Measurements from ENCODE around the gene NRCAM. TPM values are rescaled to one million over a fixed set of nuclear protein-coding genes. Genes with fewer than 3 reads are reported as not detected.

NRCAM gene
- total and polyA plus RNA-seq, 7 donors = 1.3 to 3.9 (median 1.8) TPM; not detected in 2

- Histone ChIP-seq H3K4me3 (no peak overlapping the region), H3K36me3 (no peaks in the 10 kb centered on the region), H3K4me1 (no peaks in the 10 kb centered on the region), H3K9me3 (no peaks in the 10 kb centered on the region), H3K27me3 (no peaks in the 10 kb centered on the region), H3K27ac (no peak overlapping the region)
- no peak for TF ChIP-seq POLR2A (IDR thresholded peaks at IDR 0.05)
- intact Hi-C loops (cut with DNase I) = no loop called here
- 51 to 53% methylated on average over 2 of the region's 2 CpGs for WGBS, 2 donors
- no peak for DNase-seq
Measured at GRCh38 chr7:108310351-108310750, 145.9 kb downstream of the NRCAM start.

- no peaks in the 10 kb centered on the region for H3K36me3 ChIP-seq
- 74 to 81% methylated on average over 2 of the region's 2 CpGs for WGBS, 2 donors
- no peaks in the 10 kb centered on the region for H3K9me3 ChIP-seq
- TF ChIP-seq EP300 (IDR thresholded peaks at IDR 0.05) = no peak
- TF ChIP-seq POLR2AphosphoS5 (IDR thresholded peaks at IDR 0.05) = peak in 1 of 4 donors; percentile 50
- no peak overlapping the region for H3K27ac ChIP-seq
- H3K4me3 ChIP-seq = no peak overlapping the region
- H3K27me3 ChIP-seq = no peaks in the 10 kb centered on the region
- H3K4me1 ChIP-seq = no peaks in the 10 kb centered on the region
- DNase-seq = no peak
- intact Hi-C loops (cut with DNase I) = no loop called here
Measured at GRCh38 chr7:108308903-108309302, 147.3 kb downstream of the NRCAM start.

- WGBS, 2 donors = 90 to 91% methylated on average over 3 of the region's 3 CpGs
- Histone ChIP-seq H3K9me3 (no peaks in the 10 kb centered on the region), H3K36me3 (no peaks in the 10 kb centered on the region), H3K4me1 (no peaks in the 10 kb centered on the region), H3K4me3 (no peak overlapping the region), H3K27ac (no peak overlapping the region), H3K27me3 (no peaks in the 10 kb centered on the region)
- no peak for DNase-seq
- intact Hi-C loops (cut with DNase I) = no loop called here
- TF ChIP-seq POLR2A (IDR thresholded peaks at IDR 0.05) = no peak
- TF ChIP-seq EP300 (IDR thresholded peaks at IDR 0.05) = no peak
- no peak for TF ChIP-seq CTCF (IDR thresholded peaks at IDR 0.05)
Measured at GRCh38 chr7:108308276-108308675, 148.0 kb downstream of the NRCAM start.

- TF ChIP-seq CTCF (IDR thresholded peaks at IDR 0.05) (no peak), POLR2AphosphoS5 (IDR thresholded peaks at IDR 0.05) (no peak), POLR2A (IDR thresholded peaks at IDR 0.05) (no peak), EP300 (IDR thresholded peaks at IDR 0.05) (no peak)
- Histone ChIP-seq H3K36me3 (no peaks in the 10 kb centered on the region), H3K9me3 (no peaks in the 10 kb centered on the region), H3K4me3 (no peak overlapping the region), H3K27ac (no peak overlapping the region), H3K27me3 (no peaks in the 10 kb centered on the region), H3K4me1 (no peaks in the 10 kb centered on the region)
- intact Hi-C loops (cut with DNase I) = no loop called here
- DNase-seq = no peak
- 47 to 90% methylated on average over 2 of the region's 2 CpGs for WGBS, 2 donors
Measured at GRCh38 chr7:108307595-108307994, 148.6 kb downstream of the NRCAM start.

- Histone ChIP-seq H3K4me3 (no peak overlapping the region), H3K27me3 (no peaks in the 10 kb centered on the region), H3K4me1 (no peaks in the 10 kb centered on the region), H3K36me3 (no peaks in the 10 kb centered on the region), H3K9me3 (no peaks in the 10 kb centered on the region), H3K27ac (no peak overlapping the region)
- 83 to 89% methylated on average over 6 of the region's 6 CpGs for WGBS, 2 donors
- DNase-seq = no peak
- TF ChIP-seq POLR2AphosphoS5 (IDR thresholded peaks at IDR 0.05) (no peak), CTCF (IDR thresholded peaks at IDR 0.05) (no peak), EP300 (IDR thresholded peaks at IDR 0.05) (no peak), POLR2A (IDR thresholded peaks at IDR 0.05) (no peak)
- intact Hi-C loops (cut with DNase I) = no loop called here
Measured at GRCh38 chr7:108307194-108307593, 149.0 kb downstream of the NRCAM start.

GRCh38 chr7:108303332-108303731 lies 152.9 kb downstream of the NRCAM start:
- 92 to 93% methylated on average over 3 of the region's 3 CpGs for WGBS, 2 donors
- TF ChIP-seq CTCF (IDR thresholded peaks at IDR 0.05) (no peak), POLR2AphosphoS5 (IDR thresholded peaks at IDR 0.05) (no peak), EP300 (IDR thresholded peaks at IDR 0.05) (no peak), POLR2A (IDR thresholded peaks at IDR 0.05) (no peak)
- Histone ChIP-seq H3K4me3 (no peak overlapping the region), H3K4me1 (no peaks in the 10 kb centered on the region), H3K27me3 (no peaks in the 10 kb centered on the region), H3K27ac (no peak overlapping the region), H3K36me3 (no peaks in the 10 kb centered on the region), H3K9me3 (no peaks in the 10 kb centered on the region)
- DNase-seq = no peak
- intact Hi-C loops (cut with DNase I) = no loop called here

Measured in sigmoid colon (tissue), 7 donors.